ENCODE results near the gene PRIM2.
"Not testable (repeated sequence)": the region's sequence is repeated elsewhere in the genome, so short reads cannot be mapped to it uniquely, and the experiment has no call there.

DNA sequence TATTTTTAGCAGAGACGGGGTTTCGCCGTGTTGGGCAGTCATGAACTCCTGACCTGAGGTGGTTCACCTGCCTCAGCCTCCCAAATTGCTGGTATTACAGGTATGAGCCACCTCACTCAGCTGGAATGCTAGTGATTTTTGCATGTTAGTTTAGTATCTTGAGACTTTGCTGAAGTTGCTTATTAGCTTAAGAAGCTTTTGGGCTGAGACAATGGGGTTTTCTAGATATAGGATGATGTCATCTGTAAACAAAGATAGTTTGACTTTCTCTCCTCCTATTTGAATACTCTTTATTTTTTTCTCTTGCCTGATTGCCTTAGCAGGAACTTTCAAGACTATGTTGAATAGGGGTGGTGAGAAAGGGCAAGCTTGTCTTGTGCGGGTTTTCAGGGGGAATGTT lies 57.3 kb downstream of the PRIM2 start:
- TF ChIP-seq, protein P1, sequence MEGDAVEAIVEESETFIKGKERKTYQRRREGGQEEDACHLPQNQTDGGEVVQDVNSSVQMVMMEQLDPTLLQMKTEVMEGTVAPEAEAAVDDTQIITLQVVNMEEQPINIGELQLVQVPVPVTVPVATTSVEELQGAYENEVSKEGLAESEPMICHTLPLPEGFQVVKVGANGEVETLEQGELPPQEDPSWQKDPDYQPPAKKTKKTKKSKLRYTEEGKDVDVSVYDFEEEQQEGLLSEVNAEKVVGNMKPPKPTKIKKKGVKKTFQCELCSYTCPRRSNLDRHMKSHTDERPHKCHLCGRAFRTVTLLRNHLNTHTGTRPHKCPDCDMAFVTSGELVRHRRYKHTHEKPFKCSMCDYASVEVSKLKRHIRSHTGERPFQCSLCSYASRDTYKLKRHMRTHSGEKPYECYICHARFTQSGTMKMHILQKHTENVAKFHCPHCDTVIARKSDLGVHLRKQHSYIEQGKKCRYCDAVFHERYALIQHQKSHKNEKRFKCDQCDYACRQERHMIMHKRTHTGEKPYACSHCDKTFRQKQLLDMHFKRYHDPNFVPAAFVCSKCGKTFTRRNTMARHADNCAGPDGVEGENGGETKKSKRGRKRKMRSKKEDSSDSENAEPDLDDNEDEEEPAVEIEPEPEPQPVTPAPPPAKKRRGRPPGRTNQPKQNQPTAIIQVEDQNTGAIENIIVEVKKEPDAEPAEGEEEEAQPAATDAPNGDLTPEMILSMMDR (IDR thresholded peaks at IDR 0.05) = not testable (repeated sequence)
- not testable (repeated sequence) for TF ChIP-seq POLR2AphosphoS5, POLR2A, EP300 (IDR thresholded peaks at IDR 0.05)
